Liver (tissue), 9 donors: ENCODE data around the gene DYRK4. TPM values are rescaled to one million over a fixed set of nuclear protein-coding genes. Genes with fewer than 3 reads are reported as not detected.

Source experiments
- DNase-seq: peaks from one replicate; pipeline ENCODE4 v3.0.0-alpha.2; 2017; ENCODE audit warnings: low spot score
- H3K27ac ChIP-seq, 2 donors: one replicate each; pipeline ENCODE4 v1.7.0; 2013; ENCODE audit warnings: inconsistent platforms in 2 of 2, low read length in 2 of 2, control low read depth in 1 of 2, low read depth in 1 of 2, mild to moderate bottlenecking in 1 of 2
- H3K27me3 ChIP-seq, 4 donors: one replicate each; pipeline versions ENCODE4 v1.6.1 to v1.7.0; 2013; ENCODE audit warnings: low read length in 3 of 4, inconsistent platforms in 1 of 4, mild to moderate bottlenecking in 1 of 4, moderate library complexity in 1 of 4; ENCODE audit not compliant: control insufficient read depth in 4 of 4, insufficient read depth in 4 of 4
- H3K36me3 ChIP-seq, 4 donors: one replicate each; pipeline versions ENCODE4 v1.6.1 to v1.7.0; 2013; ENCODE audit warnings: low read length in 3 of 4, mild to moderate bottlenecking in 3 of 4, low read depth in 1 of 4, moderate library complexity in 1 of 4; ENCODE audit not compliant: control insufficient read depth in 4 of 4, insufficient read depth in 3 of 4
- H3K4me1 ChIP-seq, 4 donors: one replicate each; pipeline versions ENCODE4 v1.6.1 to v1.7.0; 2013; ENCODE audit warnings: low read length in 3 of 4, mild to moderate bottlenecking in 3 of 4, moderate library complexity in 1 of 4; ENCODE audit not compliant: control insufficient read depth in 4 of 4, insufficient read depth in 4 of 4
- H3K4me3 ChIP-seq, 3 donors: one replicate each; pipeline versions ENCODE4 v1.6.1 to v1.7.0; 2013; ENCODE audit warnings: low read length in 3 of 3, control low read depth in 1 of 3, low read depth in 1 of 3, mild to moderate bottlenecking in 1 of 3
- H3K9ac ChIP-seq, 2 donors: one replicate each; pipeline ENCODE4 v1.7.0; 2013; ENCODE audit warnings: low read length in 2 of 2, mild to moderate bottlenecking in 2 of 2, moderate library complexity in 2 of 2, control low read depth in 1 of 2, low read depth in 1 of 2
- H3K9me3 ChIP-seq, 4 donors: one replicate each; pipeline versions ENCODE4 v1.6.1 to v1.7.0; 2013; ENCODE audit warnings: low read length in 3 of 4; ENCODE audit not compliant: control insufficient read depth in 4 of 4
- EGR1 ChIP-seq, 2 donors: IDR thresholded peaks; 2 replicates each; pipeline ENCODE4 v1.6.1; 2016 to 2018; ENCODE audit warnings: antibody characterized with exemption in 2 of 2, low read depth in 2 of 2
- FOXA1 ChIP-seq: IDR thresholded peaks from 2 replicates; pipeline ENCODE4 v1.6.1; 2016; ENCODE audit warnings: antibody characterized with exemption
- FOXA2 ChIP-seq: IDR thresholded peaks from 2 replicates; pipeline ENCODE4 v1.6.1; 2016; ENCODE audit warnings: antibody characterized with exemption
- GABPA ChIP-seq, 2 donors: IDR thresholded peaks in 1 of 2; conservative IDR thresholded peaks in 1 of 2; 2 replicates each; pipeline ENCODE4 v1.6.1; 2016; ENCODE audit warnings: antibody characterized with exemption in 2 of 2, mild to moderate bottlenecking in 1 of 2, moderate library complexity in 1 of 2
- HNF4A ChIP-seq, 2 donors: conservative IDR thresholded peaks; 2 replicates each; pipeline ENCODE4 v1.6.1; 2016; ENCODE audit warnings: antibody characterized with exemption in 2 of 2, mild to moderate bottlenecking in 2 of 2
- HNF4G ChIP-seq: IDR thresholded peaks from 2 replicates; pipeline ENCODE4 v1.6.1; 2016; ENCODE audit warnings: antibody characterized with exemption
- JUND ChIP-seq, 2 donors: IDR thresholded peaks; 2 replicates each; pipeline ENCODE4 v1.6.1; 2016; ENCODE audit warnings: antibody characterized with exemption in 2 of 2
- NR2F2 ChIP-seq: IDR thresholded peaks from 2 replicates; pipeline ENCODE4 v1.6.1; 2016; ENCODE audit warnings: antibody characterized with exemption
- RAD21 ChIP-seq, 2 donors: IDR thresholded peaks; 2 replicates each; pipeline ENCODE4 v1.6.1; 2016; ENCODE audit warnings: antibody characterized with exemption in 2 of 2, mild to moderate bottlenecking in 2 of 2
- REST ChIP-seq: IDR thresholded peaks from 2 replicates; pipeline ENCODE4 v1.6.1; 2016; ENCODE audit warnings: antibody characterized with exemption, mild to moderate bottlenecking
- RXRA ChIP-seq, 2 donors: IDR thresholded peaks; 2 replicates each; pipeline ENCODE4 v1.6.1; 2017 to 2018; ENCODE audit warnings: antibody characterized with exemption in 2 of 2, mild to moderate bottlenecking in 1 of 2
- SP1 ChIP-seq: IDR thresholded peaks from 2 replicates; pipeline ENCODE4 v1.6.1; 2018; ENCODE audit warnings: antibody characterized with exemption, mild to moderate bottlenecking
- TAF1 ChIP-seq: conservative IDR thresholded peaks from 2 replicates; pipeline ENCODE4 v1.6.1; 2016; ENCODE audit warnings: antibody characterized with exemption, mild to moderate bottlenecking
- YY1 ChIP-seq: IDR thresholded peaks from 2 replicates; pipeline ENCODE4 v1.6.1; 2016; ENCODE audit warnings: antibody characterized with exemption, mild to moderate bottlenecking
- WGBS: extraction: QIAGEN DNeasy Blood & Tissue Kit; methylation state at CpG from one replicate; pipeline ENCODE4 v1.1.7; 2013; 5-methylcytosine and 5-hydroxymethylcytosine counted together
- polyA plus RNA-seq, 2 donors: library from polyadenylated mRNA; stranded (reverse) in 1 of 2; unstranded in 1 of 2; fragments of 200-250 nt in 1 of 2; fragments of >200 nt in 1 of 2; fragmentation: Nextera tagmentation in 1 of 2; extraction: Ambion mirVana in 1 of 2; gene quantifications; one replicate each; pipeline versions ENCODE4 v1.2.1 to v1.2.3, GENCODE V29; 2013 to 2015
- total RNA-seq, 2 donors: library from RNA; depleted of rRNA; stranded (reverse); fragments of >200 nt; gene quantifications; one replicate each; pipeline ENCODE4 v1.2.3, GENCODE V29; 2014
- TF ChIP-seq, protein P1 (sequence below): fragments of 150-350 bp; IDR thresholded peaks from 2 replicates; pipeline ENCODE4 v1.5.1; 2017; ENCODE audit warnings: improper control_type of control experiment, low read depth, low read length; ENCODE audit not compliant: missing input control
- donor health status: healthy.
- donor health status: healthy.
- donor health status: healthy.
- donor health status: healthy.
- donor health status: healthy.

DYRK4 gene
- total and polyA plus RNA-seq, 4 donors = 12.0 to 20.3 (median 14.4) TPM

- WGBS = 14% methylated on average over 1 of the region's 1 CpG
These were observed 41.9 kb downstream of the DYRK4 start for GRCh38 chr12:4603946-4604345.

GRCh38 chr12:4604684-4605193, 42.7 kb downstream of the DYRK4 start:
- H3K27ac ChIP-seq = peak overlapping the region; percentile 16 to 29
- peak overlapping the region; percentile 70 to 93 (median 92) for H3K4me3 ChIP-seq
- peak; percentile 76 for DNase-seq
- H3K27me3 ChIP-seq = no peaks in the 10 kb centered on the region
- H3K9me3 ChIP-seq = no peaks in the 10 kb centered on the region
- H3K4me1 ChIP-seq = no peaks in the 10 kb centered on the region
- WGBS = 4% methylated on average over 25 of the region's 25 CpGs
- no peaks in the 10 kb centered on the region for H3K36me3 ChIP-seq
- H3K9ac ChIP-seq = peak overlapping the region; percentile 63 to 83
- peak; percentile 46 to 56 for TF ChIP-seq RXRA (IDR thresholded peaks at IDR 0.05)
- peak; percentile 51 for TF ChIP-seq TAF1
- peak; percentile 76 to 82 for TF ChIP-seq RAD21 (IDR thresholded peaks at IDR 0.05)
- TF ChIP-seq FOXA2 = peak; percentile 17
- peak; percentile 53 for TF ChIP-seq REST
- no peak for TF ChIP-seq HNF4G
- TF ChIP-seq YY1 = peak; percentile 96
- TF ChIP-seq GABPA (IDR thresholded peaks at IDR 0.05 in 1 of 2, conservative IDR thresholded peaks at IDR 0.05 in 1 of 2) = peak in 1 of 2 donors; percentile 71
- no peak for TF ChIP-seq NR2F2
- TF ChIP-seq SP1 = peak; percentile 26
- no peak for TF ChIP-seq JUND (IDR thresholded peaks at IDR 0.05)
- TF ChIP-seq FOXA1 = no peak
- TF ChIP-seq HNF4A (conservative IDR thresholded peaks at IDR 0.05) = peak; percentile 31 to 40

More at GRCh38 chr12:4603946-4604345, 41.9 kb downstream of the DYRK4 start:
- Histone ChIP-seq H3K27ac (no peak overlapping the region), H3K9me3 (no peaks in the 10 kb centered on the region), H3K9ac (no peak overlapping the region), H3K4me1 (no peaks in the 10 kb centered on the region), H3K36me3 (no peaks in the 10 kb centered on the region), H3K4me3 (no peak overlapping the region), H3K27me3 (no peaks in the 10 kb centered on the region)
- TF ChIP-seq, protein P1, sequence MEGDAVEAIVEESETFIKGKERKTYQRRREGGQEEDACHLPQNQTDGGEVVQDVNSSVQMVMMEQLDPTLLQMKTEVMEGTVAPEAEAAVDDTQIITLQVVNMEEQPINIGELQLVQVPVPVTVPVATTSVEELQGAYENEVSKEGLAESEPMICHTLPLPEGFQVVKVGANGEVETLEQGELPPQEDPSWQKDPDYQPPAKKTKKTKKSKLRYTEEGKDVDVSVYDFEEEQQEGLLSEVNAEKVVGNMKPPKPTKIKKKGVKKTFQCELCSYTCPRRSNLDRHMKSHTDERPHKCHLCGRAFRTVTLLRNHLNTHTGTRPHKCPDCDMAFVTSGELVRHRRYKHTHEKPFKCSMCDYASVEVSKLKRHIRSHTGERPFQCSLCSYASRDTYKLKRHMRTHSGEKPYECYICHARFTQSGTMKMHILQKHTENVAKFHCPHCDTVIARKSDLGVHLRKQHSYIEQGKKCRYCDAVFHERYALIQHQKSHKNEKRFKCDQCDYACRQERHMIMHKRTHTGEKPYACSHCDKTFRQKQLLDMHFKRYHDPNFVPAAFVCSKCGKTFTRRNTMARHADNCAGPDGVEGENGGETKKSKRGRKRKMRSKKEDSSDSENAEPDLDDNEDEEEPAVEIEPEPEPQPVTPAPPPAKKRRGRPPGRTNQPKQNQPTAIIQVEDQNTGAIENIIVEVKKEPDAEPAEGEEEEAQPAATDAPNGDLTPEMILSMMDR = no peak
- TF ChIP-seq HNF4G (no peak), HNF4A (conservative IDR thresholded peaks at IDR 0.05) (no peak), EGR1 (IDR thresholded peaks at IDR 0.05; ENCODE audit: low read depth in 2 of 2) (no peak), RAD21 (IDR thresholded peaks at IDR 0.05) (no peak), FOXA1 (no peak), RXRA (IDR thresholded peaks at IDR 0.05) (no peak), TAF1 (no peak), SP1 (no peak), NR2F2 (no peak), REST (no peak), JUND (IDR thresholded peaks at IDR 0.05) (no peak)
- DNase-seq = no peak
